Measurements from ENCODE around the gene MYH7B.

Gene MYH7B

GRCh38 chr20:34992751-34993417 lies 37.2 kb downstream of the MYH7B start:
- DNase-seq: no peak

GRCh38 chr20:34993941-34994508 lies 38.4 kb downstream of the MYH7B start:
- no peak for DNase-seq

DNA sequence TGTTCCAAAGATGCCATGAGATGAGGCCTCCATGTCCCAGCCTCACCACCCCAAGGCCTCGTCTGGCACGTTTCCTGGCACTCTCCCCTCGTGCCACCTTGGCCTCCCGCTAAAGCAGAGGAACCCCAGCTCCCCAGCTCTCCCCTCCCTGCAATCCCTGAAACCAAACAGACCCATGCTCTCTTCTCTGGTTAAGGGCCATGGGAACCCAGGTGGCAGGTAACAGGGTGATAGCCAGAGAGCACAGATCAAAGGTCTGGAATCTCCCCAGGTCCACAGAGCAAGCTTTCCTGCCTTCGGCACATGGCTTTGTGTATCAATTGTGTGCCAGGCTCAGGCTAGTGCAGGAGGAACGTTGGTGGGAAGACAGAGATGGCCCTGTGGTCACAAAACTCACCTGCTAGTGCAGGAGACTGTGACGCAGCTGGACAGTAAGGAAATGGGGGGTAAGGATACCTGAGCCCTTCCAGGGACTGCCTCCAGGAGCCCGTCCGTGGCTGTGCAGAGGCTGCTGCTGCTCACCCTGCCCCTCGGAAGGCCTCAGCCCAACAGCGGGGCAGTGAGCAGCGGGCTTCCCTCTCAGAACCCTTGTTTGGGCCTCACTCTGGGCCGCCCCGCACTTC lies 39.0 kb downstream of the MYH7B start:
- no peak for DNase-seq

GRCh38 chr20:34995192-34995591 lies 39.5 kb downstream of the MYH7B start:
- no peak for DNase-seq

DNA sequence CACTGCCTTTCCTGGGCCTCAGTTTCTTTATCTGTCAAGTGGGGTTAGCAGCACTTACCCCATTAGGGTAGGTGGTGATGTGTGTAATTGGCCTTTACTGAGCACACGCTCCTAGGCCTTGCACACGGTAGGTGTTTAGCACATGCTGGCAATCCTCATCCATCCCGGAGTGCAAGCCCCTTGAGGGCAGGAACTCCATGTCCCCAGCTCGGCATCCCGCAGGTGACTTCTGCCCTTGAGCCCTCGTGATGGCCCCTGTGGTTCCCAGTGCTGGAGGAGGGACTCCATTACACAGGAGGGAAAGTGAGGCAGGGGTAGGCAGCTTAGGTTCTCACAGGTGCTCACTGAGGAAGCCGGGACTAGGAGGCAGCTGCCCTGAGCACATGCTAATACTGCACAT lies 40.0 kb downstream of the MYH7B start:
- no peak for DNase-seq

- DNase-seq: no peak
Measured at GRCh38 chr20:34996243-34997028, 40.8 kb downstream of the MYH7B start.

DNA sequence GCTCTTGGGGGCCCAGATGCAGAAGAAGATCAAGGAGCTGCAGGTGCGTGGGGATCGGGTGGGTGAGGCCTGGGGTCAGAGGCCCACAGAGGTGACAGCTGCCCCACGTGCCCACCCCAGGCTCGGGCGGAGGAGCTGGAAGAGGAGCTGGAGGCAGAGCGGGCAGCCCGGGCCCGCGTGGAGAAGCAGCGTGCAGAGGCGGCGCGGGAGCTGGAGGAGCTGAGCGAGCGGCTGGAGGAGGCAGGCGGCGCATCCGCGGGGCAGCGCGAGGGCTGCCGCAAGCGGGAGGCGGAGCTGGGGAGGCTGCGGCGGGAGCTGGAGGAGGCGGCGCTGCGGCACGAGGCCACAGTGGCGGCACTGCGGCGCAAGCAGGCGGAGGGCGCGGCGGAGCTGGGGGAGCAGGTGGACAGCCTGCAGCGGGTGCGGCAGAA lies 41.5 kb downstream of the MYH7B start:
- no peak for DNase-seq

- no peak for DNase-seq
Measured at GRCh38 chr20:34997774-34998173, 42.1 kb downstream of the MYH7B start.

DNA sequence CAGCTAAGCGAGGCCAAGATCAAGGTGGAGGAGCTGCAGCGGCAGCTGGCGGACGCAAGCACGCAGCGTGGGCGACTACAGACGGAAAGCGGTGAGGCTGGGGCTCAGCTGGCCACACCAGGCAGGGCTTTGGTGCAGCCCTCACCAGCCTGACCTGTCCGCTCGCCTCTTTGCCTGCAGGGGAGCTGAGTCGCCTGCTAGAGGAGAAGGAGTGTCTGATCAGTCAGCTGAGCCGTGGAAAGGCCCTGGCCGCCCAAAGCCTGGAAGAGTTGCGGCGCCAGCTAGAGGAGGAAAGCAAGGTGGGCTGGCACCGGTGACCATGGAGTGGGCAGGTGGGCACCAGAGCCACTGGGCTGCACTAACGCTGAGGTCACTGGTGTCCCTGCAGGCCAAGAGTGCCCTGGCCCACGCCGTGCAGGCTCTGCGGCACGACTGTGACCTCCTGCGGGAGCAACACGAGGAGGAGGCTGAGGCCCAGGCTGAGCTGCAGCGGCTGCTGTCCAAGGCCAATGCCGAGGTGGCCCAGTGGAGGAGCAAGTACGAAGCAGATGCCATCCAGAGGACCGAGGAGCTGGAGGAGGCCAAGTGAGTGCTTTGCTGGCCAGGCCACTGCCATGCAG lies 42.8 kb downstream of the MYH7B start:
- DNase-seq: no peak

- DNase-seq: no peak
Measured at GRCh38 chr20:34999021-34999451, 43.4 kb downstream of the MYH7B start.

DNA sequence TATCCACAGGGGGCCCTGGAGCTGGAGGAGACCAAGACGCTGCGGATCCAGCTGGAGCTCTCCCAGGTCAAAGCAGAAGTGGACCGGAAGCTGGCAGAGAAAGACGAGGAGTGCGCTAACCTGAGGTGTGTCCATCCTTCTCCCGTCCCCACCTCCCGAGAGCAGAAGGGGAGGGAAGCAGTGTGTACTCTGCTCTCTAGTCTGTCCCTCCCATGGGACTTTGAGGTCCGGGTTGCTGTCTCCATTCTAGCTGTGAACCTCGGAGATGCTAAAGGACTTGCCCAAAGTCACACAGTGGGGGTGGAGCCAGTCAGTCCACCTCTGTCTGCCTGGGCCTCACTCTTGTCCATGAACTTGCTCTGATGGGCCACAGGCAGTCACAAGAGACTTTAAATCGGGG lies 44.1 kb downstream of the MYH7B start:
- DNase-seq: no peak

DNA sequence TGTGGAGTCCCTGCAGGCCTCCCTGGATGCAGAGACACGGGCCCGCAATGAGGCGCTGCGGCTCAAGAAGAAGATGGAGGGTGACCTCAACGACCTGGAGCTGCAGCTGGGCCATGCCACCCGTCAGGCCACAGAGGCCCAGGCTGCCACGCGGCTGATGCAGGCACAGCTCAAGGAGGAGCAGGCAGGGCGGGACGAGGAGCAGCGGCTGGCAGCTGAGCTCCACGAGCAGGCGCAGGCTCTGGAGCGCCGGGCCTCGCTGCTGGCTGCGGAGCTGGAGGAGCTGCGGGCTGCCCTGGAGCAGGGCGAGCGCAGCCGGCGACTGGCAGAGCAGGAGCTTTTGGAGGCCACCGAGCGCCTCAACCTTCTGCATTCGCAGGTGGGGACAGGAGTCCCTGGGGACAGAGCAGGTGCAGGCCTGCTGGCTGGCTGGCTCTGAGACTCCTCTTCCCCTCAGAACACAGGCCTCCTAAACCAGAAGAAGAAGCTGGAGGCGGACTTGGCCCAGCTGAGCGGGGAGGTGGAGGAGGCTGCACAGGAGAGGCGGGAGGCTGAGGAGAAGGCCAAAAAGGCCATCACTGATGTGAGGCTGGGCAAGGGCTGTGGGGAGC lies 44.7 kb downstream of the MYH7B start:
- no peak for DNase-seq

GRCh38 chr20:35000922-35001595 lies 45.4 kb downstream of the MYH7B start:
- no peak for DNase-seq

- no peak for DNase-seq
Measured at GRCh38 chr20:35001596-35002362, 46.1 kb downstream of the MYH7B start.

DNA sequence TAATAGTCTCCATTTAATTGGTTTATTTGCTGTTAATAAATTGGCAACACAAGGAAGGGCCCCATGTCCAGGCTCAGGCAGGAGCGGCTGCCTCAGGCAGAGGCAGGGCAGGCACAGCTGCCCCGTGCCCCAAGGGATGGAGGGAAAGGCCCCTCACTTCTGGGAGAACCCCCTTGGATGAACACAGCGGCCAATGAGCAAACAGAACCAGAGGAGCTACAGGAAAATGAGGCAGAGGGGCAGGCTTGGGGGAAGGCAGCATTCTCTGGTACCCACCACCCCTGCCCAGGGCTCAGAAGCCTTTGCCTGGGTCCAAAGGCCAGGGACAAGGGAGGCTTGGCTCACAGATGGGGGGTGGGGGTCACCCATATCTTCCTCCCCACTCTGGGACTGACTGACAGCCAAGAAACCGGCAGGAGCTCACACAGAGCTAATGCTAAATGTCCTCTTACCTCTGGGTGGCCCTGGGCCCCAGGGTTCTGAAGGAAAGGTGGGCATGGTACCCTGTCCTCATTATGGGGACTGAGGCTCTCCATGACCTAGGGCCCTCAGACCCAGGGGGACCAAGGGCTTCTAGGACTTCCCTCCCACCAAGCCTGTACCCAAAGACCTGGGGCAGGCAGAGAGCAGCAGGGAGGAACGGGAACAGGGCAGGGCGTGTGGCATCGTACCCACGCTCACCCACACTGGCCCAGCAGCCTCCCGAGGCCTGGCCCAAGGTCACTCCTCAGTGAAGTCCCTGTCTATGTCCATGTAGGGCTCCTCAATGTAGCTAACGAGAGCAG lies 47.0 kb downstream of the MYH7B start:
- no peak for DNase-seq

- no peak for DNase-seq
Measured at GRCh38 chr20:35003211-35004031, 47.8 kb downstream of the MYH7B start.

DNA sequence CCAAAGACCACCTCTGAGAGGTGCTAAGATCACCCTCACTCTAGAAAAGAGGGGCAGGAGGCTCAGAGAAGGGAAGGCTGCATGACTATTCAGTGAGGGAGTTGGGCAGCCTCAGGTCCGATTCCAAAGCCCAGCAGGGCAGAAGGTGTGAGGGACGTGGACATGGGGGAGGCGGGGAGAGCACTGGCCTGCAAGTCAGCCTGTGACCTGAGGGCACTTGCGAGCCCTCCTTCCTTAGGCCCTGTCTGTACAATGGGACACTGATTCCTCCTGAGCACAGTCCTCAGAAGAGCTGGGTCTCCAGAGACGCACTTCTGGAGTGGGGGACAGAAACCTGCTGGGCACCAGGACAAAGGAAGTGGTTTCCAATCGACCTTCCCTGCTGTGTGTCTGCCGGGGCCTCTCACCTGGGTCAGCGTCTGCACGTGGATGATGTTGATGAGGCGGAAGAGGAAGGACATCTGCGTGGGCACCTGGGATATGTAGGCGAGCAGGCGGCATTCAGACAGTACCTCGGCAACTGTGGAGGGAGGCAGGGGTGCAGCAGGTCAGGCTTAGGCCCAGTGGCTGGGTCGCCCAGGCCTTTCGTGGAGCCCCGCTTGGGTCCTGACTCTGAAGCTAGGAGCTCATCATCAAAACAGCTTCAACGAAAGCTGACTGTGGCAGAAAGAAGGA lies 48.5 kb downstream of the MYH7B start:
- no peak for DNase-seq

- no peak for DNase-seq
Measured at GRCh38 chr20:35004749-35005462, 49.2 kb downstream of the MYH7B start.

All from effector CD8-positive, alpha-beta T cell (primary cell).